MM.1S (cell line): Measurements from ENCODE around the gene GALNTL6.
"Not testable (repeated sequence)": the region's sequence is repeated elsewhere in the genome, so short reads cannot be mapped to it uniquely, and the experiment has no call there.

Experiments
- DNase-seq: peaks from one replicate; pipeline ENCODE4 v3.0.0-alpha.2; 2015
- H2AFZ ChIP-seq: fragments of 300-600 bp; sonication (generic); 2 replicates; pipeline ENCODE4 v1.6.0; 2016; ENCODE audit warnings: antibody characterized with exemption, low read length
- H3F3A ChIP-seq: fragments of 300-600 bp; sonication (generic); 2 replicates; pipeline ENCODE4 v1.6.1; 2016; ENCODE audit warnings: mild to moderate bottlenecking, antibody characterized with exemption, low read length, moderate library complexity, mixed read lengths; ENCODE audit not compliant: insufficient read depth
- H3K27ac ChIP-seq: fragments of 300-600 bp; sonication (generic); 2 replicates; pipeline ENCODE4 v1.5.1; 2016; ENCODE audit warnings: mild to moderate bottlenecking, low read length
- H3K27me3 ChIP-seq: fragments of 300-600 bp; sonication (generic); replicated peaks from 2 replicates; pipeline ENCODE4 v1.6.0; 2016; ENCODE audit warnings: low read length; ENCODE audit not compliant: insufficient read depth
- H3K36me3 ChIP-seq: fragments of 300-600 bp; sonication (generic); replicated peaks from 2 replicates; pipeline ENCODE4 v1.6.1; 2016; ENCODE audit warnings: mild to moderate bottlenecking, low read length, mixed read lengths; ENCODE audit not compliant: insufficient read depth
- H3K4me1 ChIP-seq: fragments of 300-600 bp; sonication (generic); 2 replicates; pipeline ENCODE4 v1.6.1; 2016; ENCODE audit warnings: low read length, mixed read lengths
- H3K4me2 ChIP-seq: fragments of 300-600 bp; sonication (generic); 2 replicates; pipeline ENCODE4 v1.6.0; 2016; ENCODE audit warnings: low read depth, low read length
- H3K4me3 ChIP-seq: fragments of 300-600 bp; sonication (generic); 2 replicates; pipeline ENCODE4 v1.5.1; 2016; ENCODE audit warnings: low read length, mixed read lengths
- H3K79me2 ChIP-seq: fragments of 300-600 bp; sonication (generic); 2 replicates; pipeline ENCODE4 v1.6.1; 2016; ENCODE audit warnings: mixed run types, low read length, mixed read lengths
- H3K9ac ChIP-seq: fragments of 300-600 bp; sonication (generic); 2 replicates; pipeline ENCODE4 v1.6.1; 2016; ENCODE audit warnings: low read length, mixed read lengths
- H3K9me2 ChIP-seq: fragments of 300-600 bp; sonication (generic); replicated peaks from 2 replicates; pipeline ENCODE4 v1.6.1; 2016; ENCODE audit warnings: mild to moderate bottlenecking, low read length, mixed read lengths; ENCODE audit not compliant: insufficient read depth
- H3K9me3 ChIP-seq: fragments of 300-600 bp; sonication (generic); replicated peaks from 2 replicates; pipeline ENCODE4 v1.6.1; 2016; ENCODE audit warnings: mild to moderate bottlenecking, low read length, mixed read lengths; ENCODE audit not compliant: insufficient read depth
- H4K20me1 ChIP-seq: fragments of 300-600 bp; sonication (generic); 2 replicates; pipeline ENCODE4 v1.6.1; 2016; ENCODE audit warnings: mild to moderate bottlenecking, low read length, moderate library complexity, mixed read lengths; ENCODE audit not compliant: insufficient read depth
- CTCF ChIP-seq: fragments of 300-600 bp; sonication (generic); IDR thresholded peaks from 2 replicates; pipeline ENCODE4 v1.5.1; 2016; ENCODE audit warnings: antibody characterized with exemption, low read length, mixed read lengths
- EZH2 ChIP-seq: fragments of 300-600 bp; sonication (generic); optimal IDR thresholded peaks from 2 replicates; pipeline ENCODE3; 2017; ENCODE audit warnings: low read depth, mild to moderate bottlenecking, antibody characterized with exemption, low read length, mixed read lengths
- EZH2phosphoT487 ChIP-seq: fragments of 300-600 bp; sonication (generic); IDR thresholded peaks from 2 replicates; pipeline ENCODE4 v1.6.1; 2018; ENCODE audit warnings: antibody characterized with exemption, low read length

GALNTL6 gene

DNA sequence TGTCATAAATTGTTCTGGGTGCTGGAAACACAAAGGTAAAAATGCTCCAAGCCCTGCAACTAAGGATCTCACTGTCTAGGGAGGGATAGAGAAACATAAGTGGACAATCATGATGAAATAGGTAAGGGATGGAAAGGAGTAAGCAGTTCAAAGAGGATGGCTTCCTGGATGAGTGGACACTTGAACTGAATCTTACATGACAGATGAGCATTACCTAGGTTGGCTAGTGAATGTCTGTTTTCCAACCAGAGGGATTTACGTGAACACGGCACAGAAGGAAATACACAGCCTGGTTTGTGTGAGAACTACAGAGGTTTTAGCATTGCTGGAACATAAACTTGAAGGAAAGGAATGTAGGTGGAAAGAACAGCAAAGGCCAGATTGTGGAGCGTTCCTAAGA is 1205.2 kb downstream of the GALNTL6 start:
- no peak for DNase-seq
- no peak for TF ChIP-seq EZH2phosphoT487
- no peak for TF ChIP-seq EZH2
- Histone ChIP-seq H3K36me3 (no peaks in the 10 kb centered on the region), H3K27me3 (no peaks in the 10 kb centered on the region), H3K9me3 (no peaks in the 10 kb centered on the region), H3K79me2 (no peaks in the 10 kb centered on the region), H3K9me2 (no peaks in the 10 kb centered on the region), H3F3A (no peaks in the 10 kb centered on the region), H3K9ac (no peak overlapping the region), H3K4me1 (no peaks in the 10 kb centered on the region), H2AFZ (no peak overlapping the region), H4K20me1 (no peaks in the 10 kb centered on the region), H3K4me3 (no peak overlapping the region), H3K4me2 (no peak overlapping the region), H3K27ac (no peak overlapping the region)

- Histone ChIP-seq H3K27me3 (no peaks in the 10 kb centered on the region), H4K20me1 (no peaks in the 10 kb centered on the region)
- no peak for DNase-seq
Measured at GRCh38 chr4:173019664-173020063, 1206.5 kb downstream of the GALNTL6 start.

DNA sequence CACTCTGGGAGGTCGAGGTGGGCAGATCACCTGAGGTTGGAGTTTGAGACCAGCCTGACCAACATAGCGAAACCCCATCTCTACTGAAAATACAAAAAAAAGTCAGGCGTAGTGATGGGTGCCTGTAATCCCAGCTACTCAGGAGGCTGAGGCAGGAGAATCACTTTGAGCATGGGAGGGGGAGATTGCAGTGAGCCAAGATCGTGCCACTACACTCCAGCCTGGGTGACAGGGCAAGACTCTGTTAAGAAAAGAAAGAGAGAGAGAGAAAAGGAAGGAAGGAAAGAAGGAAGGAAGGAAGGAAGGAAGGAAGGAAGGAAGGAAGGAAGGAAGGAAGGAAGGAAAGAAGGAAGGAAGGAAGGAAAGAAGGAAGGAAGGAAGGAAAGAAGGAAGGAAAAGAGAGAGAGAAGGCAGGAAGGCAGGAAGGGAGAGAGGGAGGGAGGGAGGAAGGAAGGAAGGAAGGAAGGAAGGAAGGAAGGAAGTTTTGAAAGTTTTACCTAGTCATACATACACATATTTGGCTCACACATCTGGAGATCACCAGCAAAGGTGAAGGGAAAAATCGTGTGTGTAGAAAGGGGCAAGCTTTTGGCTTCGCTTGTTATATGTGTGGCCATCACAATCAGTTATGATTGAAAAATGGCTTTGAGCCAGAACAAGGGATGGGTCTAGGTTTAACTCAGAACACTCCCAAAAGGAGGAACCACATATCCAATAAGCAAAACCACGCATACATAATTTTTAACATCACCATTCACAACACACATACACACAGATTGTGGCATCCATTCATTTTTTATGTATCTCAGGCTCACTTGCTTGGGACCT is 1208.8 kb downstream of the GALNTL6 start:
- H3K9me3 ChIP-seq, H3K79me2 ChIP-seq, H3K27ac ChIP-seq, H2AFZ ChIP-seq, H3K9me2 ChIP-seq, H3K27me3 ChIP-seq, H4K20me1 ChIP-seq, H3K4me3 ChIP-seq, DNase-seq, H3K36me3 ChIP-seq, H3K4me1 ChIP-seq, H3F3A ChIP-seq, H3K4me2 ChIP-seq, H3K9ac ChIP-seq: not testable (repeated sequence)

More at GRCh38 chr4:173019664-173020063, 1206.5 kb downstream of the GALNTL6 start:
- Histone ChIP-seq H3K36me3 (no peaks in the 10 kb centered on the region), H2AFZ (no peak overlapping the region), H3K4me1 (no peaks in the 10 kb centered on the region), H3K4me2 (no peak overlapping the region), H3F3A (no peaks in the 10 kb centered on the region), H3K9me3 (no peaks in the 10 kb centered on the region), H3K9me2 (no peaks in the 10 kb centered on the region), H3K79me2 (no peaks in the 10 kb centered on the region), H3K27ac (no peak overlapping the region), H3K9ac (no peak overlapping the region), H3K4me3 (no peak overlapping the region)
- TF ChIP-seq EZH2phosphoT487 = no peak

GRCh38 chr4:173024203-173024602 is 1211.0 kb downstream of the GALNTL6 start:
- no peak for TF ChIP-seq EZH2
- no peak for TF ChIP-seq CTCF
- TF ChIP-seq EZH2phosphoT487 = no peak
- H3K9me3 ChIP-seq = no peaks in the 10 kb centered on the region
- no peak overlapping the region for H3K4me3 ChIP-seq
- H3K9ac ChIP-seq = no peak overlapping the region
- no peak overlapping the region for H3K27ac ChIP-seq
- no peaks in the 10 kb centered on the region for H3K9me2 ChIP-seq
- H4K20me1 ChIP-seq = no peaks in the 10 kb centered on the region
- no peaks in the 10 kb centered on the region for H3K4me1 ChIP-seq
- H3K27me3 ChIP-seq = no peaks in the 10 kb centered on the region
- no peak overlapping the region for H2AFZ ChIP-seq
- no peaks in the 10 kb centered on the region for H3K36me3 ChIP-seq
- H3F3A ChIP-seq = no peaks in the 10 kb centered on the region
- no peak for DNase-seq
- H3K79me2 ChIP-seq = no peaks in the 10 kb centered on the region
- no peak overlapping the region for H3K4me2 ChIP-seq
